ENCODE measurements around the gene COX4I2. TPM values are rescaled to one million over a fixed set of nuclear protein-coding genes. Genes with fewer than 3 reads are reported as not detected.

The COX4I2 gene
- 1 to 10 TPM in 1 of 2 donors, under 1 TPM in 1; 0.41 to 3.6 TPM for total RNA-seq

DNA sequence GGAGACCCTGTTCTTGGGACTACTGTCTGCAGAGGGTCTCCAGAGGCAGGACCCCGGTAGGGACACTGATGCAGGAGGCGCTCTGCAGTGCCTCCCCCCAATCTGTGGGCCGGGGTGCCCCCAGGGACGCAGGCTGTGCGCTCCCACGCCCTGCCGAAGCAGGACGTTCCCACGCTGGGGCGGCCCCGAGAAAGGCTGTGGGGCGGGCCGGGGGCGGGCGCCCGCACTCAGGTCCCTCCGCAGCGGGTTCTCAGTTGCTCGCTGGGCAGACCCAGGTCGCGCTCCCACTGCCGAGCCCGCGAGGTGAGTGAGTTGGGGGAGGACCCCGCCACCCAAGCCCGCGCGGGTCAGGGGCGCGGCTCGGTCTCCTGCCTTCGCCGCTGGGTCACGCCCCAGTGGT is at the start of gene COX4I2:
TSS of gene COX4I2 (plus strand) at position 253 of the 400 bp plus-strand sequence. CDS start 1,106 bp downstream, outside the sequence.
- no peaks in the 10 kb centered on the region for H3K9me3 ChIP-seq
- intact Hi-C loops (cut with DNase I), result no loop called here
- no peak for DNase-seq (ENCODE audit: low spot score)
- WGBS, result 62% methylated on average over 23 of the region's 34 CpGs
- no peaks in the 10 kb centered on the region for H3K27me3 ChIP-seq (replicated peaks; ENCODE audit: insufficient read depth)
- H3K4me1 ChIP-seq (replicated peaks), result no peaks in the 10 kb centered on the region
- no peak within 1 kb of the TSS for H3K4me3 ChIP-seq
- no peaks in the 10 kb centered on the region for H3K36me3 ChIP-seq
- no peak within 1 kb of the TSS for H3K27ac ChIP-seq
- TF ChIP-seq POLR2A (IDR thresholded peaks at IDR 0.05) (no peak), CTCF (IDR thresholded peaks at IDR 0.05) (no peak), POLR2AphosphoS5 (IDR thresholded peaks at IDR 0.05) (no peak)

GRCh38 chr20:31590717-31591225 is 46.9 kb upstream of the COX4I2 start:
- H3K4me3 ChIP-seq, result no peak overlapping the region
- 84% methylated on average over 7 of the region's 7 CpGs for WGBS
- no peaks in the 10 kb centered on the region for H3K36me3 ChIP-seq
- no peak for TF ChIP-seq POLR2A (IDR thresholded peaks at IDR 0.05)
- no peak for TF ChIP-seq POLR2AphosphoS5 (IDR thresholded peaks at IDR 0.05)
- no peak for TF ChIP-seq CTCF (IDR thresholded peaks at IDR 0.05)
- H3K9me3 ChIP-seq, result no peaks in the 10 kb centered on the region
- no peaks in the 10 kb centered on the region for H3K4me1 ChIP-seq (replicated peaks)
- H3K27ac ChIP-seq, result no peak overlapping the region
- DNase-seq (ENCODE audit: low spot score), result no peak
- H3K27me3 ChIP-seq (replicated peaks; ENCODE audit: insufficient read depth), result no peaks in the 10 kb centered on the region
- intact Hi-C loops (cut with DNase I), result no loop called here

DNA sequence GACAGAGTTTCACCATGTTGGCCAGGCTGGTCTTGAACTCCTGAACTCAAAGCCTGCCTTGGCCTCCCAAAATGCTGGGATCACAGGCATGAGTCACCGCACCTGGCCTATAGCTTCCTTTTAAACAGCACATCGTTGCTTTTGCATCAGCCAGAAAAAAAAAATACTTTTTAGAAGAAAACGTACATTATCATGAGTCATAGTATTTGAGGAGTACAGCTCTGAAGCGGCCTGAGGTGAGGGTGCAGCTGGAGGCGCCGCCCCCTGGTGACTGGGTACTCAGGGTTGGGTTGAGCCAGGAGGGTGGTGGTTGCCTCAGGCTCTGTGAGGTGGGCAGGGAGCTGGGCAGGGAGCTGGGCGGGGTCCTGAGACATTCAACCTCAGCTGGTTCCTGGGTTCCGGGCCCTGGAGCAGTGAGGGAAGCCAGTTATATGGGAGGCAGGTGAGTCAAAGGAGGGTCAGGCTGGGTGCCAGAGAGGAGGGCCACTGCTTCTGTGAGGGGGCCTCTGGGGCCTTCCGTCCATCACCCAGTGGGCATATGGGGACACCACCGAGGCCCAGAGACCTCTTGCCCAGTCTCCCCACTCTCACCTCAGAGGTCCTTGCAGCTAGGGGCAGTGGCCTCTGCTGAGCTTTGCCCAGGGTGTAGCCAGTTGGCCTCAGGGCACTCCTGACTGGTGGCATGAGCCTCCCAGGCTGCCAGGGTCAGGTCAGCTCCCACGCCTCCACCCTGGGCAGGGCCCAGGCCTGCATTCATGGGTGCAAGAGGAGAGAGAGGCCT is 44.3 kb upstream of the COX4I2 start:
- no peaks in the 10 kb centered on the region for H3K9me3 ChIP-seq
- TF ChIP-seq CTCF (IDR thresholded peaks at IDR 0.05) (peak in 1 of 4 experiments; percentile 7), POLR2AphosphoS5 (IDR thresholded peaks at IDR 0.05) (no peak), POLR2A (IDR thresholded peaks at IDR 0.05) (no peak)
- no peak for DNase-seq (ENCODE audit: low spot score)
- no peak overlapping the region for H3K4me3 ChIP-seq
- 58% methylated on average over 11 of the region's 11 CpGs for WGBS
- H3K27ac ChIP-seq, result no peak overlapping the region
- H3K36me3 ChIP-seq, result no peaks in the 10 kb centered on the region
- H3K27me3 ChIP-seq (replicated peaks; ENCODE audit: insufficient read depth), result no peaks in the 10 kb centered on the region
- no peaks in the 10 kb centered on the region for H3K4me1 ChIP-seq (replicated peaks)
- intact Hi-C loops (cut with DNase I), result no loop called here

DNA sequence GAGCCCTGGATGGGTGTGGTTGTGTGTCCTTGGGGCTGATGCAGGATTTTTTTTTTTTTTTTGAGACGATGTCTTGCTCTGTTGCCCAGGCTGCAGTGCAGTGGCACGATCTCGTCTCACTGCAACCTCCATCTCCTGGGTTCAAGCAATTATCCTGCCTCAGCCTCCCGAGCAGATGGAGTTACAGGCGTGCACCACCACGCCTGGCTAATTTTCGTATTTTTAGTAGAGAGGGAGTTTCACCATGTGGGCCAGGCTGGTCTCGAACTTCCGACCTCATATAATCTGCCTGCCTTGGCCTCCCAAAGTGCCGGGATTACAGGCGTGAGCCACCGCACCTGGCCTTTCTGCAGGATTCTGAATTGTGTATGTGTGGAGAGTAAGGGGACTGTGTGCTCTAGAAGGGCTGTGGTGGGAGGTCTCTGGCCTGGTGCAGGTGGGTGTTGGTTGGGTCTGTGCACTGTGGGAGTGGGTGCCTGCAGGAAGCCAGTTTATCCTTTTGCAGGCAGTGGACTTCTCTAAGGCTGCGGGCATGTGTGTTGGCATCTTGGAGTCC is 43.6 kb upstream of the COX4I2 start:
- Histone ChIP-seq H3K27ac (no peak overlapping the region), H3K27me3 (replicated peaks; ENCODE audit: insufficient read depth) (no peaks in the 10 kb centered on the region), H3K36me3 (no peaks in the 10 kb centered on the region), H3K9me3 (no peaks in the 10 kb centered on the region), H3K4me1 (replicated peaks) (no peaks in the 10 kb centered on the region), H3K4me3 (no peak overlapping the region)
- DNase-seq (ENCODE audit: low spot score), result no peak
- WGBS, result 90% methylated on average over 13 of the region's 13 CpGs
- intact Hi-C loops (cut with DNase I), result no loop called here
- TF ChIP-seq POLR2AphosphoS5 (IDR thresholded peaks at IDR 0.05) (no peak), CTCF (IDR thresholded peaks at IDR 0.05) (no peak)
